HG02840 (cell line): ENCODE measurements around the gene MRPS25.

Experiments used
- ATAC-seq: cut with Tn5 transposase; IDR thresholded peaks from one replicate; pipeline ENCODE4 v1.9.1; 2021; ENCODE audit warnings: mild to moderate bottlenecking, moderate library complexity, moderate number of reproducible peaks; ENCODE audit not compliant: unreplicated experiment, low FRiP score

Gene MRPS25

DNA sequence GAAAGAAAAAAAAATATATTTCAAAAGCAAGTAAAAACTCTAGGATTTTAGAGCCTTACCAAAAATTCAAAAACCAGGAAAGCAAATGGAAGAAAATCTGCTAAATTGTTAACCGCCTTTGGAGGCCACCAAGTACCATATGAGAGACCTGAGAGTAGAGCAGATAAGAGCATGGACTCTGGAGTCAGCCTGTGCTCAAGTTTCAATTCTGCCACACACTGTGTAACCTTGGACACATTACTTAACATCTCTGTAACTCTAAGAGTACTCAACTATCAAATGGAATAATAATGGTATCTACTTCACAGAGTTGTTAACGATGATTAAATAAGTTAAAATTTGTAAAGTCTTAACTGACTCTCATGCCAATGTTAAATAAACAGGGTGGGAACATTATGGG, 21.1 kb upstream of the MRPS25 start:
- no peak for ATAC-seq

DNA sequence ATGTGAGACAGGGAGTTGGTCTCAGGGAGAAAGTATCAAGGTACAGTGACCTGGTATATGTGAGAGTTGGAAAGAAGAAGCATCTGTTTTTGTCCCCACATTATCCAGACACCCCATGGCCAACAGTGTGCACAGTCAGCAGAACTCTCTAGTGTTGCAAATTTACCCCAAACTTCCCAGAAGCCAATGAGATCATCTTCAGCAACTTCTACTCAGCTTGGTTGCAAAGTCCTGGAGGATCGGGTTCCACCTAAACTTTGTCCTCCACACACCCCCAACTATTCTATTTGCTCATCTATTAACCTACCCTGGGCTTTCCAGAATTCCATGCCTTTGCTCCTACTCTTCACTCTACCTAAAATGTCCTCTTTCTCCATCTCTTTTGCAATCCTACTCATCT, 18.1 kb upstream of the MRPS25 start:
- ATAC-seq = no peak

DNA sequence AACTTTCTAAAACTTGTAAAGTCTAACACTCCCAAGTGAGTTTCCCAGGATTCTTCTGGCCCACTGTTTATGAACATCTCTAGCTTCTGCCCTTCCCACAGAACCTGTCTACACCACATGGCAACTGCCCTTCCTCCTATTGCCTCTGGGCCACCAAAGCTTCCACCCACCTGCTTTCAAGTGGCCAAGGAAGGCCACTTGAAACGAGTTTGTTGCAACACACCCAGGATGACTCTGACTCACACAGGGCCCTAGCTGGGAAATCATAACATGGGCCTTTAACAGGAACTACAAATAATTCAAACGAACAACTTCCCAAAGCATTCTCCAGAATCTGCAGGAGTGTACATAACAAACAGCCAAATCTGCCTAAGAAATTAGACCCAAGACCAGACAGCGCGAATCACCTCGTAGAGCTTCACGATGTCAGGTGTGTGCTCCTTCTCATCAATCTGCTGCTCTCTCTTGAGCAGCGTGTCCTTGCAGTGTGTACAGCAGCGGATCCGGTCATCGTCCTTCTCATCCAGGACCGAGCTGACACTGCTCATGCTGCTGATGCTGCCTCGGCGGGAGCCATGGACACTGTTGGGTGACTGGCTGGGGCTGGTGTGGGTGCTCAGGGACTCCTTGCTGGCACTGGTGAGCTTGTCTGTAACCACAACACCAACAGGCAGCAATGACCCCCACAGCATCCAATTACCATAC, 17.0 kb upstream of the MRPS25 start:
- no peak for ATAC-seq

DNA sequence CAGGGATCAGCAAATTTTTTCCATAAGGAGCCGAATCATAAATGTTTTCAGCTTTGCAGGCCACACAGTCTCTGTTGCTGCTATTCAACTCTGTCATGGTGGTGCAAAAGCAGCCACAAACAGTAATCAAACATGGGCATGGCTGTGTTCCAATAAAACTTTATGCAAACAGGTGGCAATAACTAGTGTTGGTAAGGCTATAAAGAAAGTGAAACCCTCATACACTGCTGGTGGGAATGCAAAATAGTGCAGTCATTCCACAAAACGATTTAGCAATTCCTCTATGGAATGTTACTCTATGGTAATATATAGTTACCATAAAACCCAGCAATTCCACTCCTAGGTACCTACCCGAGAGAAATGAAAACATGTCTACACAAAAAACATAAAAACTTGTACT, 14.0 kb upstream of the MRPS25 start:
- no peak for ATAC-seq

DNA sequence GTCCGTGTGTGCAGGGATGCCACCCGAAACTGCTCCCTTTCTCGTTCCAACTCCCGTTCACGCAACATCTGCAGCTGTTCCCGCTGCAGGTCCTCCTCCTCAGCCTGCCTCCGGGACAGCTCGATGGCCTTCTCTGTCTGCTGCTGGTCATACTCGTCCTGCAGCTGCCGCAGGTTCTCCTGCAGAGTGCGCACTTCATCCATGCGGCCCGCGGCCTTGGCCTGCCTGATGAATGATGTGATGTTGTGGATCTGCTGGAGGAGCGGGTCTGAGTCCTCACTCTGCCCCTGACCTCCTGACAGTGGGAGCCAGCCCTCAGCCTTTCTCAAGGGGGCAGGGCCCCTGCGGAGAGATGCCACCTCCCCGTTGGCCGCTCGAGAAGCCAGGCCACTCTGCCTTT, 9.4 kb upstream of the MRPS25 start:
- no peak for ATAC-seq

DNA sequence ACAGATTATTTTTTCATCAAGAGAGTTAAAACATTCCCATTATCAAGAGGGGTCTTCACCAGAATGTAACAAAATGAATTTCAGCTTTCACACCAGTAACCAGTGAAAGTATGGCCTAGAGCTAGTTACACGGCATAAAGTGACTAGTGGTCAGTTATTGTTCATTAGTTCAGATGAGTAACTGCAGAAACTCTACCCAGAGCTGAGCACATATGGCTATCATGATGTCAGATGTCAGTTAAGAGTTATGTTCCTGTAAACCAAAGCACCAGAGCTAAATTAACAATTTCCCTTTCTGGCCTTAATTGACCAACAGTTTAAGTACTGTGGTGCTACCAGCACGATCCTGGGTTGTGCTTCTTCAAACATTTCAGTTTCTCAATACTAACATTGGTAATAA, 6.6 kb upstream of the MRPS25 start:
- no peak for ATAC-seq

DNA sequence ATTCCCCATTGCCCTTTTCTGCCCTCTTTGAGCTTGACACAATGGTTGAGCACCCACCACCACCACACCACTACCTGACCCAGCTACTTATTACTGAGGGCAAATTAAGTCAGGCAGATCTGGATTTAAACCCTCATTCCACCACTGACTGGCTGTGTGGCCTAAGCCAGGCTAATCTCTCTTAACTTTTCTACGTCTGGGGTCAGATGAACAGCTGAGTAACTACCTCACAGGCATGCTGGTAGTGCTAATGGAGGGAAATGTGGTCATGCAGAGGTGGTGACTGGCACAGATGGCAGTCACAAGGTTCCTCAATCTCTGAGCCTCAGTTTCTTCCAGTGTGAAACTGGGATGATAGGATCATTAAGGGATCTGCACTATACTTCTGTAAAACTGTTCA, 4.3 kb upstream of the MRPS25 start:
- ATAC-seq = no peak

DNA sequence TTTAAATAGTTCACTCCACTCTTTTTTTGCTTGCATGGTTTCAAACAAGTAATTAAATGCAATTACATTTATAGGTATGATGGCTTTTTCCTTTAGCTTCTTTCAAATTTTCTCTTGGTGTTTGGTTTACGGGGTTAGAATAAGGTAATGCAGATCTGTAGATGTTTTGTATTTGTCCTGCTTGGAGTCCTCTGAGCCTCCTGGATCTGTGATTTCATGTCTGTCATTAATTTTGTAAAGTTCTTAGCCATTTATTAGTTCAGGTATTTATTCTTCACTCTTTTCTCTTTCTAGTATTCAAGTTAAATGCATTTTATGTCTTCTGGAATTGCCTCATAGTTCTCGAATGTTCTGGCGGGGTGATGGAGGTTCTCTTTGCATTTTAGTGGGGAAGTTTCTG, 1.4 kb upstream of the MRPS25 start:
- ATAC-seq = no peak

DNA sequence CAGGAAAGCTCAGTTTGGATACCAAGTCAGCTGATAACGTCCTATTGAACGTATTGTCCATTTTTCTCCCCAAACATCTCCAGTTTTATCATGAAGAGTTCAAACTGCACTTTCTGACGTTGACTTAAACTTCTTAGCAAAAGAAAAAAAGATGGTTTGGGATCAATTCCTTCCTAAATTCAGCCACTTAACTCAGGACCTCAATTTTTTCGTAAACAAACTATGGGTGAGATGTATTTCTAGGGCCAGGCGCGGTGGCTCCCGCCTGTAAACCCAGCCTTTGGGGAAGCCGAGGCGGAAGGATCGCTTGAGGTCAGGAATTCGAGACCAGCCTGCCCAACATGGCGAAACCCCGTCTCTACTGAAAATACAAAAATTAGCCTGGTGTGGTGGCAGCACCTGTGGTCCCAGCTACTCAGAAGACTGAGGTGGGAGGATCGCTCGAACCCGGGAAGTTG, 464 bp upstream of the MRPS25 start:
- ATAC-seq = no peak

DNA sequence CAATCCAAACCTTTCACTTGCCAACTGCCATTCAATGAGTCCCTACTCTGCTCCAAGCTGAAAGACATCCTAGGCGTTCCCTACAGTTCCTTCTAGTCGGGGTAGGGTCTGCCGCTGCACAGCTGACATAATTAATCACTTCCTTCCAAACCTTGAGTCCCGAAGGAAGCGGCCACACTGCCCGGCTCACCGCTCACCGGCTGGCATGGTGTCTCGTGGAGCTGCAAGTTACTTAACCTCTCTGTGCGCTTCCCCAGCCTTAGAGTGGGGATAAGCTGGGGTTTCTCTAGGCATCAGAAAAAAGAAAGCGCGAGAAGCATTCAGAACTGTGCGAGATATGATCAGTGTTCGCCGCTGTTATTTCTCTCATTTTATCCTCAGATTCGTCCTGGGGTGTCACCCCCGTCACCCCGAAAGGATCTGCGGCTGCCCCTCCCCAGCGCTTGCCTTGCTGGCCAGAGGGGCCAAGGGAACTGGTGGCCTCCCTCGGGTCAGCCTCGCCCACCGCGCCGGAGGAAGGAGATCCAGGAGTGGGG, 748 bp downstream of the MRPS25 start:
- ATAC-seq = peak; percentile 12

DNA sequence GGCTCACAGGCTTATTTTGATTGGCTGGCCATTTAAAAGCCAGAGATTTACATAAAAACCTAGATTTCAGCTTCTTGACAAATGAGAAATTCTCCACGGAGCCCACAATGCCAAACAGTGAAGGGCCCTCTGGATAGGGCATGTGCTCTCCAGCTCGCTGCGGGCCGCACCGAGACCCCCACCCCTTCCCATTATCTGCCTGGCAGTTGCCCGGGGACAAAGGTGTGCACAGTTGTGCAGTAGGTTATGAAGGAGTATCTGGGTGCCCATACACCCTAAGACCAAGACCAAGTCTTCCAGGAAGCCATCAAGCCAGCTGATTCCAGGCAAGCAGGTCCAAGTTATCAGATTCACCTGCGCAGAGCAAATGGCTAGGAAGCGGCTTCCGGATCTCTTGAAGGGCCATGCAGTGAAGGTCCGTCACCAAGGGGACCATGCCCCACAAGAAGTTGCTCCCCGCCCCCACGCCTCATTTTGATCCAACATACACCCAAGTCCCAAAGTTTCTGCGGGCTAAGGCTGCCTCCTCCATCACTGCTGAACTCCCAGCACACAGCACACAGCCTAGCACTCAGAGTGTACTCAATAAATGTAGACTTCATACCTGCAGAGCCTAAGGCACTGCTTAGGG, 1.3 kb downstream of the MRPS25 start:
- ATAC-seq = no peak

DNA sequence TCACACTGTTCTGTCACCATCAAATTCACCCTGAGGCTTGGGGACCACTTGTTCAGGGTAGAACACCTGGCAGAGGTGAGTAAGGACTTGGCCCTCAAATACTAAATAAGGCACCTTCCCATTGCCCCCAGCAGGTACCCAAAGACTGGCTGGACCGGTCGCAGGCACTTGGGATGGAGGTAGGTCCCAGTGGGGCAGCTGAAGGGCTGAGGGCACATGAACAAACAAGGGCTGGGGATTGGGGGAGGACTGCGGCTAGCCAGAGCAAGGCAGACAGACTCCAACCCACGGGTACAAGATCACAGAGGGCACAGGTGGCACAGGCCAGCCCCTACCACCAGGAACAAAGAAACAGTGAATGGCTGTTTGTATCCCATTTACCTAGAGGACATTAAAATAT, 1.9 kb downstream of the MRPS25 start:
- ATAC-seq = no peak

DNA sequence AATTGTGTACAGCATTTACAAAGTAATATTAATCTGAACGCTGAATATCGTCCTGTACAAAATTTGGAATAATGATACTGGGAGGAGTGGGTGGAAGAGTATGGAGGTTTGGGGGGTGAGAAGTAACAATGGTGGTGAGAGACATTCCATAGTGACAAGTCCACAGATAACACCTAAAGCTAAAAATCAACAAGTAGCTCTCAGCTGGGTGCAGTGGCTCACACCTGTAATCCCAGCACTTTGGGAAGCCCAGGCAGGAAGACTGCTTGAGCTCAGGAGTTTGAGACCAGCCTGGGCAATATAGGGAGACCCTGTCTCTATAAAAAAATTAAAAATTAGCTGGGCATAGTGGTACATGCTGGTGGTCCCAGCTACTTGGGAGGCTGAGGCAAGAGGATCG, 5.1 kb downstream of the MRPS25 start:
- no peak for ATAC-seq

DNA sequence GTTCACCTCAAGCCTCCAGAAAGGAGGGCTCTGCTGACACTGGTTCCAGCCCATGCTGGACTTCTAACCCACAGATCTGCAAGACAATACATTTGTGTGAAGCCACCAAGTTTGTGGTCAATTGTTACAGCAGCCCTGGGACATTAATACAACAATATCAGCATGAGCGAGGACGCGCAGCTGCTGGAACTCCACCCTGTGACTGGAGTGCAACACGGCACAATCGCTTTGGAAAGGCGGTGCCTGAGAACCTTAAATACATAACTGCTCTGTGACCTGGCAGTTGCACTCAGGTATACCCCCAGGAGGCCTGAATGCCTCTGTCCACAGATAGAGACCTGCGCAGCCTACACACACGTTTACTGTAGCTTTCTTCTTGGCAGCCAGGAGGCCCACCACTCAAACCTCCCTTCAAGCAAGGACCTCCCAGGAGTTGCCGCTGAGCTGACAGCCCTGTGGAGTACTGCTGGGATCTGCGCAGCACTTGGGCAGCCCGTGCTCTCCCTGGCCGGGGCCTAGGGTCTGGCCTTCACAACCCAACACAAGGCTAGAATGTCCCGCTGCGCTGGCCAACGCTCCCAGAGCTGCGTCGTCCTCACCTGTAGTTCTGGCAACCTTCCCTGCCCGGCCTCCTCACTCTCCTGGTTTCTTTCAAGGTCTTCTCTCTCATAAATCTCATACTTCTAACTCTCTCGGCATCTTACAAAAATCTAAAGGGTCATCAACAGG, 8.3 kb downstream of the MRPS25 start:
- ATAC-seq = no peak

DNA sequence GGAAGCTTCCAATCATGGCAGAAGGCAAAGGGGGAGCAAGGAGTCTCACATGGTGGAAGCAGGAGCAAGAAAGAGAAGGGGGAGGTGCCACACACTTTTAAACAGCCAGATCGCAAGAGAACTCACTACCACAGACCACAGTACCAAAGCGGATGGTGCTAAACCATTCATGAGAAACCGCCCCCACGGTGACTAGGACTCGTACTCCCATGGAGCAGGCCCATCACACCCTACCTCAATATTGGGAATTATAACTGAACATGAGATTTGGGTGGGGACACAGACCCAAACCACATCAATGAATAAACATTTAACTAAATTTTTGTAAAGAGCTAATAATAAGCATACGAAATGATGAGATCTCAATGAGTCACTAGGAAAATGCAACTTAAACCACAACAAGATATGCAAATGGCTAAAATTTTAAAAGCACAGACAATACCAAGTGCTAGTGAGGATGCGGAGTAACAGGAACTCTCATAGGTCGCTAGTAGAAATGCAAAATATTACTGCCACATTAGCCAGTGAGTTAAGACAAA, 10.0 kb downstream of the MRPS25 start:
- peak; percentile 39 for ATAC-seq

DNA sequence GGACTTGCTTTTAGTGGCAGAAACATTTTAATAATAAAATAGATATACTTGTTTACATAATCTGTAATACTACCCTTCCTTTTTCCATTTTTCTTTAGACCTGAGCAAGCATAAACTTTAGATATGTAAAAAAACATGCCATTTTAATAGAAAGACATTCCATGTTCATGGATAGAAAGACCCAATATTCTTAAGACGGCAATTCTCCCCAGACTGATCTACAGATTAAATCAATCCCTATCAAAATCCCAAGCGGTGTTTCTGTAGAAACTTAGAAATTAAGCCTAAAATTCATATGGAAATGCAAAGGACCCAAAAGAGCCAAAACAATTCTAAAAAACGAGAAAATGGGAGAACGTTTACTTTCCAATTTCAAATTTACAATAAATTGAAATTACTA, 11.6 kb downstream of the MRPS25 start:
- ATAC-seq = no peak

DNA sequence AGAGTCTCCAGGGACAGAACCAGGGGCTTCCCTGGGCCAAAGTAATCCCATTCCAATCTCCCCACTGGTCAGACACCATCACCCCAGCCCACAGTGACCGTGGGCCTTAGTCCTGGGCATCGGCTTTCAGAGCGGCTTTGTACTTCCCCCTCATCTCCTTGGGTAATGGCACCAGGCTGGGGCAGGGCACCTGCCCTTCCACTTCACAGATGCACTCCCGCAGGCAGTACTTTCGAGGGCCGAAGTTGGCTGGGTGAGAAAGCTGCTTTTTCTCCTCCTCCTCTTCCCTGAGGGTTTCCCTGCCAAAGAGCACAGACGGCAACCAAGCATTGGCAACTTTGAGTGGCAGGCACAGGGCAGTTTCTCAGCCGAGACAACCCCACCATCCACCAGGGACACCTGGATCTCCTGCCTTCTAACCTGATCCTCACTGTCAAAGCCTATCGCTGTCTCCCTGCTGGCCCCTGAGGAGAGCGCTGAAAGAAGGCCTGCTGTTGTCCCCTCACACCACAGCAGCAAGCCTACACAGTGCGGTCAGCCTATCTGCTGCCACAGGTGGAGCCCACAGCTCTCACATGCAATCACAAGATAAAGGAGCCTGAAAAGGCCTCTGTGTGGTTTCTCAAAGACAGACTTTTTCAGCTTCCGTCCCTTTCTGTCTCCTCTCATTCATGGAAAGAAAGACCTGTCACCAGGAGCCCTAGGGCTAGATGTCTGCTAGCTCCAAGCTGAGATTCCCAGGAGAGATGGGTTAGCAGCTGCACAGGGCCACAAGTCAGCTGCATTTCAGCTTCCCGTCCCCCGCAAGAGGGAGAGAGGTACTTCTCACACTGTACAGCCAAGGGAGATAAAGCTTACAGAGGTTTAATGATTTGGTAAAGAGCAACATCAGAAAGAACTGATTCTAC, 12.5 kb downstream of the MRPS25 start:
- ATAC-seq = no peak

DNA sequence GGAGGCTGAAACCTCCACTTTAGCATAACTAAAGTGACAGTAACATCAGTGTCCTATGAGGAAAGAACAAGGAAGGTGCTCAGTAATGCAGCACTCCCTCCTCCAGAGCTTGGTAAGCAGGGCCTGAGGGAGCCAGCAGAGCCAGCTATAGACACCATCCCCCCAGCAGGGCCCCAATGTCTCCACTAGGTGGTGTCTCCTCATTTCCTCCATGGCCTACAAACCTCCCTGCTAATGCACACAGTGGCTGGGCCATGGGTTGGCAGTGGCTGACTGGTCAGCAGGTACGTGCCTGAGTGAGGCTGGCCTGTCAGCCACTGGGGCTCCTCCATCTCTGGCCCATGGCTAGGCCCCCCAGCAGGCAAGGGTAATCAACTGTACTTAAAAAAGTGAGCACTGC, 13.6 kb downstream of the MRPS25 start:
- peak; percentile 53 for ATAC-seq

DNA sequence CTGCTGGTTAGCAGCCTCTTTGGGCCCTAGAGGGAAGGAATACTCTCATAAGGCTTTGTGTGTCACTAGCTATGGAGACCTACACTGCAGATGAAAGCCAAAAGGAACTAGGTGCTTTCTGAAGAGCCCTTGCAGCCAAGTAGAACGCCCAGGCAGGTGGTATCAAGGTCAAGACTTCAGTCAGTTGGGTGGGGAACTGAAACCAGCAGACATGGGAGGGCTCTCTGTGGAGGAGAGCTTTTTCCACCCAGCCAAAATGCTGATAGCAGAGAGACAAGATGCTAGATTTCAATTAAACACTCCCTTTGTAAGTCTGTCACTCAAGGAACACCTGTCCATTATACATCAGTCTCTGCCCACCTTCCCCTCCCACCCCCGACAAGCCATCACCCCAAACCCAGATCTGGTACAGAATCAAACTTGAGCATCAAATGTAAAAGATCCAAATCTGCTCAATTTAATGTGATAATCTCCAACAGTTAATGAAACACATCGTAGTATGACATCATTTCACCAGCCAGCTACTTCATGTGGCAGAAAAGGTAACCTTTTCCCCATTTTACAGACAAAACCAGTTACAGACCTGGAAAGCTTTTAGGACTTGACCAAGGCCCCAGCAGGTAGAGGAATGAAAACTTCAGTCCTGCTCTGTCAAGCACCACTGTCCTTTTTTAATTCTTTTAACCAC, 14.6 kb downstream of the MRPS25 start:
- peak; percentile 83 for ATAC-seq

DNA sequence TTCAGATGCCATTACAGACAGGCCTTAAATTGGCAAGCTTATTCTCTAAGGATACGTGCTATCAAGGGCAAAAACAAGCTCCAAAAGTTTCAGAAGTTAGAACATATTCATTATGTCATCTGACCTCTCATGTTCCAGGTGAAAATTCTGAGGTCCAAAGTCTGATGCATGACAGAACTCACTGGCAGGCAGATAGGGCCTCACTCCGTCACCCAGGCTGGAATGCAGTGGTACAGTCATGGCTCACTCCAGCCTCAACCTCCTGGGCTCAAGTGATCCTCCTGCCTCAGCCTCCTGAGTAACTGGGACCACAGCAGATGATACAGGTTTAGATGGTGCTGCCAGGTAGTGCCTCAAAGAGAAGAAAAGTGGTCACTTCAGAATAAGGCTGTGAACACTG, 15.5 kb downstream of the MRPS25 start:
- no peak for ATAC-seq
